HCT116 (cell line): ENCODE results near the gene FES. TPM values are rescaled to one million over a fixed set of nuclear protein-coding genes. Genes with fewer than 3 reads are reported as not detected.
A peak's percentile ranks its signal among the peaks of the same experiment; 100 is the strongest.

Experiments used
- ATAC-seq: fragments of 200-7000 bp; cut with Tn5 transposase; 2 replicates; pipeline ENCODE4 v1.9.1; 2020; ENCODE audit warnings: mild to moderate bottlenecking, moderate library complexity
- BruUV-seq: library from RNA; stranded (reverse); fragments of 400-500 nt; replicated peaks from 2 replicates; lab custom pipeline; 2021; lab: Mats Ljungman, UMichigan
- CTCF ChIA-PET: fragments of 300-600 bp; sonication (Branson Sonifier 250); formaldehyde crosslinking; loops from one replicate; lab custom pipeline; 2021; ENCODE audit warnings: antibody characterized with exemption; lab: Charles Lee
- POLR2A ChIA-PET: fragments of 300-600, 350-600 bp; sonication (Branson Sonifier 250); formaldehyde crosslinking; loops from one replicate; lab custom pipeline; 2021; ENCODE audit warnings: antibody characterized with exemption; lab: Charles Lee
- RAD21 ChIA-PET, 2 experiments: fragments of 300-600 bp; sonication (Branson Sonifier 250); formaldehyde crosslinking; loops; one replicate each; lab custom pipeline; 2023; ENCODE audit warnings: low total read pairs in 2 of 2; ENCODE audit not compliant: uncharacterized antibody in 2 of 2, unreplicated experiment in 2 of 2, low non-redundant PET in 1 of 2; lab: Charles Lee
- DNase-seq: peaks from one replicate; pipeline ENCODE4 v3.0.0-alpha.2; 2010; ENCODE audit warnings: low read depth, low spot score
- H2AFZ ChIP-seq: fragments of 200-600 bp; shearing (Covaris generic), sonication (generic); 2 replicates; pipeline ENCODE4 v1.6.1; 2017; ENCODE audit warnings: low read depth, mixed run types, mixed read lengths, antibody characterized with exemption, low read length; ENCODE audit not compliant: poor library complexity, severe bottlenecking
- H3K27ac ChIP-seq: 2 replicates; pipeline ENCODE4 v1.5.1; 2012; ENCODE audit warnings: low read depth, low read length
- H3K27me3 ChIP-seq: fragments of 200-600 bp; sonication (generic); 2 replicates; pipeline ENCODE4 v1.6.1; 2016; ENCODE audit warnings: mixed run types, low read length, mixed read lengths; ENCODE audit not compliant: insufficient read depth
- H3K36me3 ChIP-seq, 2 experiments: fragments of 200-500 bp in 1 of 2; fragments of 200-600 bp in 1 of 2; sonication (Bioruptor generic) in 1 of 2; sonication (generic) in 1 of 2; 2 replicates each; pipeline versions ENCODE4 v1.5.1 to v1.6.1; 2014 to 2016; ENCODE audit warnings: low read length in 2 of 2, inconsistent platforms in 1 of 2, mixed read lengths in 1 of 2, mixed run types in 1 of 2; ENCODE audit not compliant: insufficient read depth in 2 of 2, control insufficient read depth in 1 of 2
- H3K4me1 ChIP-seq, 2 experiments: fragments of 200-600 bp in 1 of 2; sonication (generic) in 1 of 2; 2 replicates each; pipeline versions ENCODE4 v1.5.1 to v1.6.1; 2012 to 2017; ENCODE audit warnings: low read length in 2 of 2, inconsistent platforms in 1 of 2, mild to moderate bottlenecking in 1 of 2, mixed read lengths in 1 of 2, mixed run types in 1 of 2, moderate library complexity in 1 of 2; ENCODE audit not compliant: insufficient read depth in 2 of 2, control insufficient read depth in 1 of 2
- H3K4me2 ChIP-seq: fragments of 200-600 bp; sonication (generic); 2 replicates; pipeline ENCODE4 v1.6.1; 2017; ENCODE audit warnings: mixed run types, low read length, mixed read lengths
- H3K4me3 ChIP-seq, 2 experiments: fragments of 200-600 bp in 1 of 2; sonication (generic) in 1 of 2; replicated peaks in 1 of 2; 2 replicates each; pipeline ENCODE4 v1.5.1; 2011 to 2016; ENCODE audit warnings: low read length in 2 of 2, control low read depth in 1 of 2, low read depth in 1 of 2, mild to moderate bottlenecking in 1 of 2, mixed read lengths in 1 of 2, mixed run types in 1 of 2
- H3K79me2 ChIP-seq: fragments of 200-600 bp; sonication (generic); 2 replicates; pipeline ENCODE4 v1.6.1; 2017; ENCODE audit warnings: mild to moderate bottlenecking, mixed run types, low read length, moderate library complexity, mixed read lengths; ENCODE audit not compliant: insufficient read depth
- H3K9ac ChIP-seq: fragments of 200-600 bp; sonication (generic); 2 replicates; pipeline ENCODE4 v1.6.1; 2016; ENCODE audit warnings: low read length, mixed read lengths
- H3K9me2 ChIP-seq: fragments of 200-600 bp; sonication (generic), shearing (Covaris generic); 2 replicates; pipeline ENCODE4 v1.6.1; 2017; ENCODE audit warnings: mixed run types, mild to moderate bottlenecking, moderate library complexity; ENCODE audit not compliant: insufficient read depth
- H3K9me3 ChIP-seq, 2 experiments: fragments of 200-500 bp in 1 of 2; fragments of 200-600 bp in 1 of 2; sonication (Bioruptor generic) in 1 of 2; sonication (generic) in 1 of 2; 2 replicates each; pipeline ENCODE4 v1.6.1; 2014 to 2017; ENCODE audit warnings: low read length in 2 of 2, mixed read lengths in 2 of 2, inconsistent platforms in 1 of 2, low read depth in 1 of 2, mild to moderate bottlenecking in 1 of 2, mixed run types in 1 of 2, moderate library complexity in 1 of 2; ENCODE audit not compliant: control insufficient read depth in 1 of 2, insufficient read depth in 1 of 2
- H4K20me1 ChIP-seq: fragments of 200-600 bp; sonication (generic), shearing (Covaris generic); 2 replicates; pipeline ENCODE4 v1.6.1; 2017; ENCODE audit warnings: mixed run types, mild to moderate bottlenecking, moderate library complexity; ENCODE audit not compliant: insufficient read depth
- CBX3 ChIP-seq: IDR thresholded peaks from 2 replicates; pipeline ENCODE4 v1.6.1; 2012; ENCODE audit warnings: low read depth
- MAX ChIP-seq: IDR thresholded peaks from 2 replicates; pipeline ENCODE4 v1.6.1; 2012
- SRF ChIP-seq: IDR thresholded peaks from 2 replicates; pipeline ENCODE4 v1.6.1; 2012; ENCODE audit warnings: low read depth
- ZFX ChIP-seq: fragments of 450-650 bp; IDR thresholded peaks from 2 replicates; pipeline ENCODE4 v1.6.1; 2017
- ZNF274 ChIP-seq: fragments of 200-500 bp; sonication (Bioruptor generic); IDR thresholded peaks from 2 replicates; pipeline ENCODE4 v1.6.1; 2014; ENCODE audit warnings: mild to moderate bottlenecking, low read depth, low read length, inconsistent platforms
- intact Hi-C: fragments of 100-400 bp; cut with micrococcal nuclease; formaldehyde crosslinking; loops from 2 replicates; pipeline ENCODE4 v1.10.0; 2022
- total RNA-seq: library from RNA; stranded (reverse); gene quantifications from one replicate; pipeline ENCODE4 v1.2.1, GENCODE V29; 2021; ENCODE audit not compliant: unreplicated experiment

The FES gene
- total RNA-seq, 1 experiment from 2014 or later, result 5.3 TPM

GRCh38 chr15:90859234-90860131, 24.8 kb upstream of the FES start:
- CTCF ChIA-PET, result no interaction called here
- H3K27ac ChIP-seq, result no peak overlapping the region
- no TSS peak for BruUV-seq

GRCh38 chr15:90860450-90860849, 23.9 kb upstream of the FES start:
- no TSS peak for BruUV-seq
- ATAC-seq (peak; percentile 81), DNase-seq (peak; percentile 49)
- Histone ChIP-seq H3K27me3 (peaks cover 8% of the 10 kb centered on the region; the same call in 1 of the 2 replicates), H4K20me1 (no peaks in the 10 kb centered on the region), H3K9me2 (no peaks in the 10 kb centered on the region), H3K9ac (peak overlapping the region; percentile 18; the same call in 1 of the 2 replicates), H3K4me1 (peaks cover 20 to 53% of the 10 kb centered on the region in 2 experiments), H3K4me2 (peak overlapping the region; percentile 41), H3K27ac (no peak overlapping the region), H3K9me3 (no peaks in the 10 kb centered on the region), H3K36me3 (no peaks in the 10 kb centered on the region), H3K4me3 (no peak overlapping the region), H2AFZ (peak overlapping the region; percentile 62), H3K79me2 (no peaks in the 10 kb centered on the region)
- TF ChIP-seq MAX (no peak), CBX3 (no peak), SRF (no peak)
- RAD21 ChIA-PET, result no interaction called here
- intact Hi-C loops, result loop anchor here (5.0 kb wide), 1 partner anchor 143 kb away; the partner anchor contains the start of gene BLM
- POLR2A ChIA-PET, result interaction anchor here (2.1 kb wide), 1 partner anchor 10 kb away, joined by 6 read pairs; no protein-coding TSS in a partner anchor
- CTCF ChIA-PET, result no interaction called here

More at GRCh38 chr15:90859234-90860131, 24.8 kb upstream of the FES start:
- ChIA-PET POLR2A (interaction anchor here (0.7 to 2.1 kb wide), 2 partner anchors 11 to 589 kb away, joined by 3 to 6 read pairs; no protein-coding TSS in a partner anchor), RAD21 (no interaction called here)
- Histone ChIP-seq H3K36me3 (no peaks in the 10 kb centered on the region), H3K79me2 (no peaks in the 10 kb centered on the region), H3K4me3 (no peak overlapping the region), H3K9me3 (no peaks in the 10 kb centered on the region), H2AFZ (peak overlapping the region; percentile 81), H3K27me3 (peaks cover 8% of the 10 kb centered on the region; the same call in 1 of the 2 replicates), H3K9me2 (no peaks in the 10 kb centered on the region), H3K4me2 (peak overlapping the region; percentile 41), H3K4me1 (peaks cover 16 to 48% of the 10 kb centered on the region in 2 experiments), H4K20me1 (no peaks in the 10 kb centered on the region), H3K9ac (peak overlapping the region; percentile 25; the same call in 1 of the 2 replicates)
- intact Hi-C loops, result loop anchor here (5.0 kb wide), 1 partner anchor 142 kb away; the partner anchor contains the start of gene BLM
- DNase-seq (no peak), ATAC-seq (peak; percentile 26)
- TF ChIP-seq ZFX, result peak; percentile 24; the same call in 1 of the 2 replicates
- no peak for TF ChIP-seq ZNF274
